Daoy (cell line): ENCODE measurements around the gene CCDC66. TPM values are rescaled to one million over a fixed set of nuclear protein-coding genes. Genes with fewer than 3 reads are reported as not detected.

Source experiments
- DNase-seq: peaks from one replicate; pipeline ENCODE4 v3.0.0-alpha.2; 2015; ENCODE audit warnings: low read depth
- total RNA-seq: library from RNA; depleted of rRNA; stranded (reverse); fragments of >200 nt; shearing (Covaris generic); gene quantifications from 2 replicates; pipeline ENCODE4 v1.2.3, GENCODE V29; 2014; rRNA removed

Gene CCDC66
- total RNA-seq, 1 experiment from 2014 or later: 16.9 TPM

GRCh38 chr3:56621681-56622080 is 64.7 kb downstream of the CCDC66 start:
- DNase-seq: no peak

- no peak for DNase-seq
These were observed 65.4 kb downstream of the CCDC66 start for GRCh38 chr3:56622381-56622780.

- no peak for DNase-seq
These were observed 67.8 kb downstream of the CCDC66 start for GRCh38 chr3:56624725-56625124.

GRCh38 chr3:56629047-56629446 is 72.1 kb downstream of the CCDC66 start:
- DNase-seq: no peak

GRCh38 chr3:56629451-56629850 is 72.5 kb downstream of the CCDC66 start:
- DNase-seq: no peak

GRCh38 chr3:56630966-56631365 is 74.0 kb downstream of the CCDC66 start:
- no peak for DNase-seq

GRCh38 chr3:56633181-56633580 is 76.2 kb downstream of the CCDC66 start:
- DNase-seq: no peak

- no peak for DNase-seq
These were observed 76.9 kb downstream of the CCDC66 start for GRCh38 chr3:56633602-56634535.

- no peak for DNase-seq
These were observed 88.4 kb downstream of the CCDC66 start for GRCh38 chr3:56645407-56645806.

GRCh38 chr3:56654460-56654859 is 97.5 kb downstream of the CCDC66 start:
- DNase-seq: no peak

- no peak for DNase-seq
These were observed 98.7 kb downstream of the CCDC66 start for GRCh38 chr3:56655709-56656108.

GRCh38 chr3:56664823-56665222 is 107.8 kb downstream of the CCDC66 start:
- no peak for DNase-seq

GRCh38 chr3:56667973-56668579 is 111.1 kb downstream of the CCDC66 start:
- DNase-seq: no peak

Other genes with a start within 250 kb of the CCDC66 start
- 1.7 and 11.3 TPM in 2 replicates for gene ERC2, start 88.7 kb upstream of the CCDC66 start, total RNA-seq
- gene TASOR, start 126.1 kb downstream of the CCDC66 start, total RNA-seq: 43.5 and 47.9 TPM in 2 replicates
- 5.1 and 5.3 TPM in 2 replicates for gene ARHGEF3, start 244.8 kb downstream of the CCDC66 start, total RNA-seq